Neuronal stem cell (in vitro differentiated cells): ENCODE measurements around the gene OGA.
A peak's percentile ranks its signal among the peaks of the same experiment; 100 is the strongest.

ENCODE experiments used
- DNase-seq: peaks from one replicate; pipeline ENCODE4 v3.0.0-alpha.2; 2013; ENCODE audit warnings: low spot score
- H2AFZ ChIP-seq: one replicate; pipeline ENCODE4 v1.6.1; 2013; ENCODE audit warnings: mild to moderate bottlenecking, low read length, inconsistent platforms
- H2AK5ac ChIP-seq: 2 replicates; pipeline ENCODE4 v1.6.1; 2013; ENCODE audit warnings: low read depth, mild to moderate bottlenecking, inconsistent platforms, low read length, moderate library complexity, mixed read lengths
- H2BK120ac ChIP-seq: 2 replicates; pipeline ENCODE4 v1.6.1; 2013; ENCODE audit warnings: low read depth, mild to moderate bottlenecking, inconsistent platforms, low read length, moderate library complexity, mixed read lengths
- H2BK12ac ChIP-seq: one replicate; pipeline ENCODE4 v1.6.1; 2013; ENCODE audit warnings: low read length, inconsistent platforms
- H2BK15ac ChIP-seq: 2 replicates; pipeline ENCODE4 v1.6.1; 2013; ENCODE audit warnings: mild to moderate bottlenecking, low read length, inconsistent platforms, mixed read lengths
- H2BK5ac ChIP-seq: one replicate; pipeline ENCODE4 v1.6.1; 2013; ENCODE audit warnings: inconsistent platforms, mild to moderate bottlenecking, low read length, moderate library complexity
- H3K14ac ChIP-seq: one replicate; pipeline ENCODE4 v1.6.1; 2013; ENCODE audit warnings: low read length, inconsistent platforms
- H3K18ac ChIP-seq: 2 replicates; pipeline ENCODE4 v1.6.1; 2013; ENCODE audit warnings: low read length, inconsistent platforms
- H3K23ac ChIP-seq: 2 replicates; pipeline ENCODE4 v1.6.1; 2013; ENCODE audit warnings: low read depth, mild to moderate bottlenecking, mixed read lengths, low read length, inconsistent platforms; ENCODE audit not compliant: poor library complexity
- H3K27ac ChIP-seq: replicated peaks from 3 replicates; pipeline ENCODE4 v1.5.1; 2013; ENCODE audit warnings: low read length, inconsistent platforms
- H3K27me3 ChIP-seq, 3 experiments: 2 replicates each; pipeline ENCODE4 v1.6.1; 2013; ENCODE audit warnings: low read length in 3 of 3, mild to moderate bottlenecking in 2 of 3, inconsistent platforms in 1 of 3, low read depth in 1 of 3, mixed read lengths in 1 of 3, moderate library complexity in 1 of 3; ENCODE audit not compliant: control insufficient read depth in 3 of 3, insufficient read depth in 3 of 3
- H3K36me3 ChIP-seq, 2 donors: replicated peaks in 1 of 2; 2 replicates each; pipeline ENCODE4 v1.6.1; 2013; ENCODE audit warnings: low read length in 2 of 2; ENCODE audit not compliant: control insufficient read depth in 2 of 2, insufficient read depth in 2 of 2
- H3K4ac ChIP-seq: 2 replicates; pipeline ENCODE4 v1.6.1; 2013; ENCODE audit warnings: inconsistent platforms, mild to moderate bottlenecking, low read length, moderate library complexity
- H3K4me1 ChIP-seq, 2 donors: 1 replicate in 1 of 2; 2 replicates in 1 of 2; pipeline ENCODE4 v1.6.1; 2013; ENCODE audit warnings: low read length in 2 of 2, low read depth in 1 of 2; ENCODE audit not compliant: control insufficient read depth in 2 of 2, insufficient read depth in 1 of 2
- H3K4me2 ChIP-seq: one replicate; pipeline ENCODE4 v1.6.1; 2013; ENCODE audit warnings: mild to moderate bottlenecking, low read length, inconsistent platforms; ENCODE audit not compliant: insufficient read depth, poor library complexity, severe bottlenecking
- H3K4me3 ChIP-seq, 2 donors: 2 replicates each; pipeline ENCODE4 v1.5.1; 2013; ENCODE audit warnings: low read length in 2 of 2, mild to moderate bottlenecking in 2 of 2, inconsistent platforms in 1 of 2, moderate library complexity in 1 of 2
- H3K79me1 ChIP-seq: one replicate; pipeline ENCODE4 v1.6.1; 2013; ENCODE audit warnings: low read depth, mild to moderate bottlenecking, inconsistent platforms, low read length, moderate library complexity
- H3K9ac ChIP-seq: one replicate; pipeline ENCODE4 v1.6.1; 2013; ENCODE audit warnings: mild to moderate bottlenecking, low read depth, low read length, inconsistent platforms; ENCODE audit not compliant: poor library complexity
- H3K9me3 ChIP-seq, 2 donors: replicated peaks in 1 of 2; 2 replicates each; pipeline versions ENCODE3 to v1.6.1; 2013; ENCODE audit warnings: low read length in 2 of 2, mild to moderate bottlenecking in 2 of 2, inconsistent platforms in 1 of 2, low read depth in 1 of 2, mixed read lengths in 1 of 2, moderate library complexity in 1 of 2; ENCODE audit not compliant: control insufficient read depth in 2 of 2, insufficient read depth in 1 of 2
- H4K8ac ChIP-seq: one replicate; pipeline ENCODE4 v1.6.1; 2013; ENCODE audit warnings: low read depth, mild to moderate bottlenecking, inconsistent platforms, low read length, moderate library complexity
- H4K91ac ChIP-seq: one replicate; pipeline ENCODE4 v1.6.1; 2013; ENCODE audit warnings: low read length, low read depth, mild to moderate bottlenecking, inconsistent platforms; ENCODE audit not compliant: poor library complexity
- WGBS, 2 donors: extraction: QIAGEN DNeasy Blood & Tissue Kit; methylation state at CpG; one replicate each; pipeline ENCODE4 v1.1.7; 2013; ENCODE audit warnings: missing lambda C conversion rate in 2 of 2, mixed read lengths in 1 of 2; ENCODE audit not compliant: insufficient read length in 2 of 2, insufficient replicate concordance in 1 of 2; ENCODE audit errors: extremely low coverage in 2 of 2; 5-methylcytosine and 5-hydroxymethylcytosine counted together

Gene OGA

GRCh38 chr10:101749047-101750016, 68.9 kb downstream of the OGA start:
- Histone ChIP-seq H2BK5ac (peak overlapping the region; percentile 40), H4K91ac (peak overlapping the region; percentile 82), H2BK15ac (peak overlapping the region; percentile 95), H2AFZ (peak overlapping the region; percentile 0), H3K4ac (peak overlapping the region; percentile 71), H2BK12ac (peak overlapping the region; percentile 96), H2AK5ac (no peak overlapping the region), H2BK120ac (peak overlapping the region; percentile 32), H3K18ac (peak overlapping the region; percentile 92), H3K14ac (no peak overlapping the region), H3K4me1 (peaks cover 13 to 15% of the 10 kb centered on the region in 2 donors), H3K27ac (peak overlapping the region; percentile 61), H3K9me3 (no peaks in the 10 kb centered on the region), H3K4me3 (no peak overlapping the region), H3K27me3 (peaks cover 0 to 74% (median 0%) of the 10 kb centered on the region in 3 experiments), H3K36me3 (no peaks in the 10 kb centered on the region), H3K79me1 (no peaks in the 10 kb centered on the region), H3K4me2 (no peak overlapping the region), H3K9ac (no peak overlapping the region), H4K8ac (no peak overlapping the region), H3K23ac (no peak overlapping the region)
- no CpG with 5 or more reads among the region's 19 CpGs for WGBS, 2 donors
- peak; percentile 49 for DNase-seq

GRCh38 chr10:101748496-101748895, 69.7 kb downstream of the OGA start:
- Histone ChIP-seq H2AFZ (no peak overlapping the region), H3K4me3 (no peak overlapping the region), H3K9me3 (no peaks in the 10 kb centered on the region), H2BK15ac (no peak overlapping the region), H2AK5ac (no peak overlapping the region), H3K18ac (peak overlapping the region; percentile 45), H3K36me3 (no peaks in the 10 kb centered on the region), H3K9ac (no peak overlapping the region), H4K8ac (no peak overlapping the region), H3K4ac (no peak overlapping the region), H3K14ac (no peak overlapping the region), H3K79me1 (no peaks in the 10 kb centered on the region), H3K23ac (no peak overlapping the region), H3K27me3 (peaks cover 0 to 74% (median 0%) of the 10 kb centered on the region in 3 experiments), H4K91ac (no peak overlapping the region), H2BK5ac (no peak overlapping the region), H3K4me1 (peaks cover 13 to 15% of the 10 kb centered on the region in 2 donors), H3K27ac (peak overlapping the region; percentile 61), H2BK12ac (no peak overlapping the region), H3K4me2 (no peak overlapping the region), H2BK120ac (no peak overlapping the region)
- no peak for DNase-seq
- no CpG with 5 or more reads among the region's 3 CpGs for WGBS, 2 donors

GRCh38 chr10:101745074-101745696, 73.1 kb downstream of the OGA start:
- H2BK15ac ChIP-seq, result no peak overlapping the region
- H3K4me3 ChIP-seq, result no peak overlapping the region
- H3K23ac ChIP-seq, result no peak overlapping the region
- H3K4ac ChIP-seq, result no peak overlapping the region
- no peak overlapping the region for H2BK120ac ChIP-seq
- H3K18ac ChIP-seq, result no peak overlapping the region
- H3K27ac ChIP-seq, result no peak overlapping the region
- H4K8ac ChIP-seq, result no peak overlapping the region
- H3K9ac ChIP-seq, result no peak overlapping the region
- H2AFZ ChIP-seq, result no peak overlapping the region
- peaks cover 2 to 3% of the 10 kb centered on the region in 2 donors for H3K9me3 ChIP-seq
- DNase-seq, result no peak
- no peak overlapping the region for H2BK5ac ChIP-seq
- no peak overlapping the region for H4K91ac ChIP-seq
- H3K4me1 ChIP-seq, result peaks cover 13 to 15% of the 10 kb centered on the region in 2 donors
- H3K14ac ChIP-seq, result no peak overlapping the region
- H3K4me2 ChIP-seq, result no peak overlapping the region
- no peaks in the 10 kb centered on the region for H3K36me3 ChIP-seq
- no CpG with 5 or more reads among the region's 9 CpGs for WGBS, 2 donors
- H2BK12ac ChIP-seq, result no peak overlapping the region
- H3K79me1 ChIP-seq, result no peaks in the 10 kb centered on the region
- peaks cover 0 to 81% (median 0%) of the 10 kb centered on the region in 3 experiments for H3K27me3 ChIP-seq
- H2AK5ac ChIP-seq, result no peak overlapping the region

GRCh38 chr10:101744267-101744666, 74.0 kb downstream of the OGA start:
- H3K14ac ChIP-seq, result no peak overlapping the region
- H2BK12ac ChIP-seq, result no peak overlapping the region
- no CpG with 5 or more reads among the region's 3 CpGs for WGBS, 2 donors
- no peak overlapping the region for H2BK5ac ChIP-seq
- H3K79me1 ChIP-seq, result no peaks in the 10 kb centered on the region
- H2BK120ac ChIP-seq, result no peak overlapping the region
- H3K4ac ChIP-seq, result no peak overlapping the region
- no peak overlapping the region for H3K4me3 ChIP-seq
- no peak overlapping the region for H4K91ac ChIP-seq
- H3K27me3 ChIP-seq, result peaks cover 0 to 84% (median 0%) of the 10 kb centered on the region in 3 experiments
- no peak overlapping the region for H3K27ac ChIP-seq
- no peak overlapping the region for H2AFZ ChIP-seq
- H3K36me3 ChIP-seq, result no peaks in the 10 kb centered on the region
- H3K4me1 ChIP-seq, result peaks cover 9 to 13% of the 10 kb centered on the region in 2 donors
- H3K9me3 ChIP-seq, result peaks cover 2 to 3% of the 10 kb centered on the region in 2 donors
- no peak overlapping the region for H2BK15ac ChIP-seq
- H3K4me2 ChIP-seq, result no peak overlapping the region
- no peak for DNase-seq
- no peak overlapping the region for H3K9ac ChIP-seq
- H4K8ac ChIP-seq, result no peak overlapping the region
- H3K18ac ChIP-seq, result no peak overlapping the region
- H2AK5ac ChIP-seq, result no peak overlapping the region
- no peak overlapping the region for H3K23ac ChIP-seq
